ENCODE data around the gene INPP5A.

GRCh38 chr10:132802048-132802447, 264.5 kb downstream of the INPP5A start:
- TF ChIP-seq CTCF (IDR thresholded peaks at IDR 0.05) (no peak), POLR2A (IDR thresholded peaks at IDR 0.05) (no peak)
